ENCODE data around the gene CMTR2. TPM values are rescaled to one million over a fixed set of nuclear protein-coding genes. Genes with fewer than 3 reads are reported as not detected.
"Not testable (repeated sequence)": the region's sequence is repeated elsewhere in the genome, so short reads cannot be mapped to it uniquely, and the experiment has no call there.

Gene CMTR2
- polyA plus RNA-seq, 1 experiment, result 32.7 TPM

GRCh38 chr16:71328151-71328550 is 38.9 kb upstream of the CMTR2 start:
- no peak for DNase-seq (ENCODE audit: low read depth, low spot score)
- Histone ChIP-seq H3K27ac (ENCODE audit: low read depth, low read length) (no peak overlapping the region), H3K4me3 (ENCODE audit: low read depth, low read length) (no peak overlapping the region), H3K9me3 (ENCODE audit: control insufficient read depth, insufficient read depth, low read length) (no peaks in the 10 kb centered on the region), H3K27me3 (ENCODE audit: control insufficient read depth, insufficient read depth, low read length) (no peaks in the 10 kb centered on the region)
- TF ChIP-seq, protein P1, sequence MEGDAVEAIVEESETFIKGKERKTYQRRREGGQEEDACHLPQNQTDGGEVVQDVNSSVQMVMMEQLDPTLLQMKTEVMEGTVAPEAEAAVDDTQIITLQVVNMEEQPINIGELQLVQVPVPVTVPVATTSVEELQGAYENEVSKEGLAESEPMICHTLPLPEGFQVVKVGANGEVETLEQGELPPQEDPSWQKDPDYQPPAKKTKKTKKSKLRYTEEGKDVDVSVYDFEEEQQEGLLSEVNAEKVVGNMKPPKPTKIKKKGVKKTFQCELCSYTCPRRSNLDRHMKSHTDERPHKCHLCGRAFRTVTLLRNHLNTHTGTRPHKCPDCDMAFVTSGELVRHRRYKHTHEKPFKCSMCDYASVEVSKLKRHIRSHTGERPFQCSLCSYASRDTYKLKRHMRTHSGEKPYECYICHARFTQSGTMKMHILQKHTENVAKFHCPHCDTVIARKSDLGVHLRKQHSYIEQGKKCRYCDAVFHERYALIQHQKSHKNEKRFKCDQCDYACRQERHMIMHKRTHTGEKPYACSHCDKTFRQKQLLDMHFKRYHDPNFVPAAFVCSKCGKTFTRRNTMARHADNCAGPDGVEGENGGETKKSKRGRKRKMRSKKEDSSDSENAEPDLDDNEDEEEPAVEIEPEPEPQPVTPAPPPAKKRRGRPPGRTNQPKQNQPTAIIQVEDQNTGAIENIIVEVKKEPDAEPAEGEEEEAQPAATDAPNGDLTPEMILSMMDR (IDR thresholded peaks at IDR 0.05; ENCODE audit: low read depth, low read length), result no peak
- CTCF ChIA-PET, result no interaction called here
- POLR2A ChIA-PET, result no interaction called here

- no peak overlapping the region for H3K4me3 ChIP-seq (ENCODE audit: low read depth, low read length)
- TF ChIP-seq, protein P1 (IDR thresholded peaks at IDR 0.05; ENCODE audit: low read depth, low read length), result no peak
- no peaks in the 10 kb centered on the region for H3K27me3 ChIP-seq (ENCODE audit: control insufficient read depth, insufficient read depth, low read length)
- ChIA-PET CTCF (interaction anchor here (1.3 kb wide), 1 partner anchor 16 kb away, joined by 4 read pairs; no protein-coding TSS in a partner anchor), POLR2A (no interaction called here)
- no peak for DNase-seq (ENCODE audit: low read depth, low spot score)
- H3K9me3 ChIP-seq (ENCODE audit: control insufficient read depth, insufficient read depth, low read length), result no peaks in the 10 kb centered on the region
- H3K27ac ChIP-seq (ENCODE audit: low read depth, low read length), result no peak overlapping the region
These were observed 38.5 kb upstream of the CMTR2 start for GRCh38 chr16:71327720-71328119.

DNA sequence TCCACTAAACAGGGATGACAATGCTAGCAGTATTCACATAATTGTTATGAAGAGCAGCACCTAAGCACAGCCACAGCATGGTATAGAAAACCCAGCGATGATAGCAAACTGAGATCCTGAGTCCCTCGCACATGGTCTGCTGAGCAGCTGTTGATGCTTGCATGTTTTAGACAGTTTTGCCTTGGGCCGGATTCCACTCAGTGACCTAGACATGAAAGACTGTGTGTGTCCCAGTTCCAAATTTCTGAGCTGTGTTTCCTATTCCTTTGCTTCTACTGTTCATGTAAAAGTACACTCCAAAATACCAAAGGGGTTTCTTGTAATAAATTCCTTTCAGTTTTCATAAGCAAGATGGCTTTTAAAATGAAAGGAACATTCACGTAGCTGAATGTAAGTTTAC is 30.8 kb upstream of the CMTR2 start:
- CTCF ChIA-PET, result interaction anchor here (1.3 to 1.4 kb wide), 2 partner anchors 8 to 9 kb away, joined by 4 read pairs; no protein-coding TSS in a partner anchor
- TF ChIP-seq, protein P1 (IDR thresholded peaks at IDR 0.05; ENCODE audit: low read depth, low read length), result no peak

GRCh38 chr16:71315269-71315668 is 26.1 kb upstream of the CMTR2 start:
- TF ChIP-seq, protein P1 (IDR thresholded peaks at IDR 0.05; ENCODE audit: low read depth, low read length), result no peak
- Histone ChIP-seq H3K27ac (ENCODE audit: low read depth, low read length) (no peak overlapping the region), H3K27me3 (ENCODE audit: control insufficient read depth, insufficient read depth, low read length) (no peaks in the 10 kb centered on the region), H3K4me3 (ENCODE audit: low read depth, low read length) (no peak overlapping the region), H3K9me3 (ENCODE audit: control insufficient read depth, insufficient read depth, low read length) (no peaks in the 10 kb centered on the region)
- POLR2A ChIA-PET, result no interaction called here
- CTCF ChIA-PET, result interaction anchor here (0.6 kb wide), 1 partner anchor 48 kb away, joined by 4 read pairs; no protein-coding TSS in a partner anchor
- no peak for DNase-seq (ENCODE audit: low read depth, low spot score)

More for the DNA sequence above, 30.8 kb upstream of the CMTR2 start:
- H3K9me3 ChIP-seq (ENCODE audit: control insufficient read depth, insufficient read depth, low read length), result no peaks in the 10 kb centered on the region
- H3K27ac ChIP-seq (ENCODE audit: low read depth, low read length), result no peak overlapping the region
- H3K4me3 ChIP-seq (ENCODE audit: low read depth, low read length), result no peak overlapping the region
- POLR2A ChIA-PET, result no interaction called here
- no peak for DNase-seq (ENCODE audit: low read depth, low spot score)
- H3K27me3 ChIP-seq (ENCODE audit: control insufficient read depth, insufficient read depth, low read length), result no peaks in the 10 kb centered on the region

DNA sequence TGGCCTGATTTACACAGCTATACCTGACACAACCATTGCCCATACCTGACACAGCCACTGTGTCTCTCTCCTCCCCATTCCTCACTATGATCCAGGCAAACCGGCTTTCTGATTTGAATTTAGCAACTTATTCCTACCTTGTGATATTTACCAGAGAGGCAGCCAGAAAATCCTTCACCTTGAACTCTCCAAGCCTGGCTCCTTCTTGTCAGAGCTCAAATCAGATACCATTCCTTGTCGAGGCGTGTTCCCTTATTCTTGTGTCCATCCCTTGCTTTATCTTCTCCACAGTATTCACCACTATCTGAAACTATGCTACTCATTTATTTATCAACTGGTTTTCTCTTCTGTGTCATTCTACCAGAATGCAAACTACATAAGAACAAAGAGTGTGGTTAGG is 24.4 kb upstream of the CMTR2 start:
- H3K9me3 ChIP-seq (ENCODE audit: control insufficient read depth, insufficient read depth, low read length); CTCF ChIA-PET; POLR2A ChIA-PET; H3K4me3 ChIP-seq (ENCODE audit: low read depth, low read length); H3K27ac ChIP-seq (ENCODE audit: low read depth, low read length); DNase-seq (ENCODE audit: low read depth, low spot score); H3K27me3 ChIP-seq (ENCODE audit: control insufficient read depth, insufficient read depth, low read length): not testable (repeated sequence)

Data from AG04450 (cell line).